Activated CD8-positive, alpha-beta T cell treated with anti-CD3 and anti-CD28 coated beads for 36 hours (primary cell): ENCODE results near the gene NADSYN1. TPM values are rescaled to one million over a fixed set of nuclear protein-coding genes. Genes with fewer than 3 reads are reported as not detected.

Experiments
- ATAC-seq: fragments of 200-7000 bp; cut with Tn5 transposase; one replicate; pipeline ENCODE4 v1.10.0; 2021; ENCODE audit warnings: mild to moderate bottlenecking, moderate library complexity
- CTCF ChIA-PET: fragments of 350-600 bp; sonication (Branson Sonifier 250); formaldehyde crosslinking; loops from one replicate; lab custom pipeline; 2021; ENCODE audit warnings: antibody characterized with exemption; lab: Charles Lee
- POLR2A ChIA-PET: fragments of 350-600 bp; sonication (Branson Sonifier 250); formaldehyde crosslinking; loops from one replicate; lab custom pipeline; 2021; ENCODE audit warnings: antibody characterized with exemption; lab: Charles Lee
- DNase-seq: peaks from one replicate; pipeline ENCODE4 v3.0.0-alpha.2; 2020
- H3K27ac Mint-ChIP-seq: one replicate; pipeline ENCODE4 v1.8.0; 2021; ENCODE audit warnings: mild to moderate bottlenecking, mixed read lengths
- H3K27me3 Mint-ChIP-seq: one replicate; pipeline ENCODE4 v1.8.0; 2021; ENCODE audit warnings: mixed read lengths
- H3K36me3 Mint-ChIP-seq: one replicate; pipeline ENCODE4 v1.8.0; 2021; ENCODE audit warnings: low read depth, mixed read lengths
- H3K4me1 Mint-ChIP-seq: one replicate; pipeline ENCODE4 v1.8.0; 2021; ENCODE audit warnings: low read depth, mixed read lengths
- H3K4me3 Mint-ChIP-seq: one replicate; pipeline ENCODE4 v1.8.0; 2021; ENCODE audit warnings: mild to moderate bottlenecking, moderate library complexity, mixed read lengths
- H3K9me3 Mint-ChIP-seq: one replicate; pipeline ENCODE4 v1.8.0; 2021; ENCODE audit warnings: mixed read lengths
- intact Hi-C: fragments of 100-400 bp; cut with micrococcal nuclease; formaldehyde crosslinking; loops from one replicate; pipeline ENCODE4 v1.10.0; 2022
- total RNA-seq, 2 experiments: library from RNA; stranded (reverse); gene quantifications; one replicate each; pipeline ENCODE4 v1.2.3, GENCODE V29; 2021
- TF ChIP-seq, protein P1 (sequence below): fragments of 200-600 bp; IDR thresholded peaks from one replicate; pipeline ENCODE4 v1.8.0; 2022; ENCODE audit warnings: antibody characterized with exemption, mild to moderate bottlenecking

NADSYN1 gene
- total RNA-seq, 2 experiments from 2014 or later, result 115 to 117 TPM

DNA sequence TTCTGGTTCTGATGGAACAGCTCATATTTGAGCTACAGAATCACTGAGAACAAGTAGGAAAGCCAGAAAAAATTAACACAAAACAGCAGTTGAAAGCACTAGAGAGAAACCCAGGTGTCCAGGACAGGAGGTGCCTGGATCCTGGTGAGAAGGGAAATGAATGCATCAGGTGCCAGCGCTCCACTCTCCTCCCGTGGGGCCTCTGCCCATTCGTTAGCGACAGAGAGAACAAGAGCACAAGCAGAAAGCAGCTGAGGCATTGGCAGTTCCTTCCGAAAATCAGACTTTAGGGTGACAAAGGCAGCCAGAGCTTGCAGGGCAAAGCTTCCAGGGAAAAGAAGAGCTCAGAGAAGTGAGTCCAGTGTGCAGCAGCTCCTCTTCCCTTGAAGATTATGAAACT is 54.1 kb downstream of the NADSYN1 start:
- ChIA-PET POLR2A (no interaction called here), CTCF (no interaction called here)
- no peaks in the 10 kb centered on the region for H3K4me1 Mint-ChIP-seq
- H3K27me3 Mint-ChIP-seq, result no peaks in the 10 kb centered on the region
- H3K4me3 Mint-ChIP-seq, result no peak overlapping the region
- no peak for ATAC-seq
- H3K9me3 Mint-ChIP-seq, result peaks cover 43% of the 10 kb centered on the region
- H3K36me3 Mint-ChIP-seq, result peaks cover 33% of the 10 kb centered on the region
- intact Hi-C loops, result no loop called here
- TF ChIP-seq, protein P1, sequence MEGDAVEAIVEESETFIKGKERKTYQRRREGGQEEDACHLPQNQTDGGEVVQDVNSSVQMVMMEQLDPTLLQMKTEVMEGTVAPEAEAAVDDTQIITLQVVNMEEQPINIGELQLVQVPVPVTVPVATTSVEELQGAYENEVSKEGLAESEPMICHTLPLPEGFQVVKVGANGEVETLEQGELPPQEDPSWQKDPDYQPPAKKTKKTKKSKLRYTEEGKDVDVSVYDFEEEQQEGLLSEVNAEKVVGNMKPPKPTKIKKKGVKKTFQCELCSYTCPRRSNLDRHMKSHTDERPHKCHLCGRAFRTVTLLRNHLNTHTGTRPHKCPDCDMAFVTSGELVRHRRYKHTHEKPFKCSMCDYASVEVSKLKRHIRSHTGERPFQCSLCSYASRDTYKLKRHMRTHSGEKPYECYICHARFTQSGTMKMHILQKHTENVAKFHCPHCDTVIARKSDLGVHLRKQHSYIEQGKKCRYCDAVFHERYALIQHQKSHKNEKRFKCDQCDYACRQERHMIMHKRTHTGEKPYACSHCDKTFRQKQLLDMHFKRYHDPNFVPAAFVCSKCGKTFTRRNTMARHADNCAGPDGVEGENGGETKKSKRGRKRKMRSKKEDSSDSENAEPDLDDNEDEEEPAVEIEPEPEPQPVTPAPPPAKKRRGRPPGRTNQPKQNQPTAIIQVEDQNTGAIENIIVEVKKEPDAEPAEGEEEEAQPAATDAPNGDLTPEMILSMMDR, result no peak
- no peak for DNase-seq
- no peak overlapping the region for H3K27ac Mint-ChIP-seq

DNA sequence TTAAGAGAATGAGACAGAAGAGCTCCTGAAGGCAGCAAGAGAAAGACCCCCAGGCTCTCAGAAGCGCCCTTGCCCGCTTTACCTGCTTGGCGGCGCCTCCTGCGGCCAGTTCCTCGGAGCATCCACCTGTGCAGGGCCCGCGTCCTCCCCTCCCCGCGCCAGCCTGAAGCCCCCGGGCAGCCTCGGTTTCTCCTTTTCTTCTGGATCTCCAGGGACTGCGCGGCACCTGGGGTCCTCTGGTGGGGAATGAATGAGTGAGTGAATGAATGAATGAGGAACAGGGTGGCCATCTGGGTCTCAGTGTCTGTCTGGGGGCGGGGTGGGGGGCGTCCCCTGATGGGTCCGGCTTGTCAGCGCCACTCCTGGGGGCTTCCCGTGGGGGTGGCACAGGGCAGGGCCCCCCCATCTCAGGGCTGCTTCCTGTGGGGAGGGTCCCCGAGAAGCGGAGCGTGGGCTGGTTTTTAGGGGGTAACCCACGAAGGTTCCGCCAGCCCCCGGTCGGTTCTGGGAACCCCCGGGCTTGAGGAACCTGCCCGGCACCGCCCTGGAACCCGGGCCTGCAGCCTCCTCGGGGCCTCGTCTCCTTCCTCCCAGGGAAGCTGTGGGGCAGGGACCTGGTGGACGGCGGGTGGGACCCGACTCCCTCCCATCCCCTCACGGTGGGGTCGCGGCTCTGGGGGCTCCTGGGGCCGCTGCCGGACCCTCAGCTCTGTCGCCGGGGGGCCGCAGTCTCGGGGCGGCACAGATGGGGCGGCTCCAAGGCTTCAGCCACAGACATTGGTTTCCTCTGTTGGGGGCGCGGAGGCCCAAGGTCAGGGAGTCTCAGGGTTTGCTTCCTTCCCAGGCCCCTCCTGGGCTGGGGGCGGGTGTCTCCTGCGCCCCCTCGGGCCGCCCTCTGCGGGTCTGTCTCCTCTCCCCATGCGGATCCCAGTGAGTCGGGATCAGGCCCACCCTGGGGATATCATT is 65.8 kb downstream of the NADSYN1 start:
- no peak overlapping the region for H3K27ac Mint-ChIP-seq
- CTCF ChIA-PET, result no interaction called here

DNA sequence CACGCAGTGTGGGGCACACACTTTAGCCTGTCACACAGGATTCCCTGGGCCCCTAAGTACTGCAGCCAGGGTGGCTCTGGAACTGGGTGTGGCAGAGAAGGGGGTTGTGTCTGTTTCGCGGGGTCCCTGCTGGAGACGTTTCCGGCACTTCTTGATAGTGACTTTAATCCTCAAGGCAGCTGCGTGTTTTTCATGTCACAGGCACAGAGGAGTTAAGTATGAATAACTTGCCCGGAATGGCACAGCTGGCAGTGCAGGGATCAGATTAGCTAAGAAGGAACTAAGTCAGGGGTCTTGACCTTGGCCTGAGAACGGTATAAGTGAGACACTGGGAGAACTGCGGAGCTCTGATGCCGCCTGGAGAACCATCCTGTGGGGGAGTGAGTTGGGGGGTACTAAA is 66.5 kb downstream of the NADSYN1 start:
- Mint-ChIP-seq H3K27me3 (no peaks in the 10 kb centered on the region), H3K9me3 (peaks cover 5% of the 10 kb centered on the region), H3K36me3 (no peaks in the 10 kb centered on the region), H3K4me3 (no peak overlapping the region), H3K27ac (no peak overlapping the region), H3K4me1 (no peaks in the 10 kb centered on the region)
- TF ChIP-seq, protein P1, result no peak
- DNase-seq, result no peak
- intact Hi-C loops, result no loop called here
- CTCF ChIA-PET, result no interaction called here
- no peak for ATAC-seq
- POLR2A ChIA-PET, result no interaction called here

More for the DNA sequence above, 65.8 kb downstream of the NADSYN1 start:
- Mint-ChIP-seq H3K9me3 (peaks cover 5% of the 10 kb centered on the region), H3K4me1 (no peaks in the 10 kb centered on the region), H3K36me3 (no peaks in the 10 kb centered on the region), H3K27me3 (no peaks in the 10 kb centered on the region), H3K4me3 (no peak overlapping the region)
- DNase-seq, result no peak
- no peak for ATAC-seq
- POLR2A ChIA-PET, result no interaction called here
- TF ChIP-seq, protein P1, result no peak
- intact Hi-C loops, result no loop called here

DNA sequence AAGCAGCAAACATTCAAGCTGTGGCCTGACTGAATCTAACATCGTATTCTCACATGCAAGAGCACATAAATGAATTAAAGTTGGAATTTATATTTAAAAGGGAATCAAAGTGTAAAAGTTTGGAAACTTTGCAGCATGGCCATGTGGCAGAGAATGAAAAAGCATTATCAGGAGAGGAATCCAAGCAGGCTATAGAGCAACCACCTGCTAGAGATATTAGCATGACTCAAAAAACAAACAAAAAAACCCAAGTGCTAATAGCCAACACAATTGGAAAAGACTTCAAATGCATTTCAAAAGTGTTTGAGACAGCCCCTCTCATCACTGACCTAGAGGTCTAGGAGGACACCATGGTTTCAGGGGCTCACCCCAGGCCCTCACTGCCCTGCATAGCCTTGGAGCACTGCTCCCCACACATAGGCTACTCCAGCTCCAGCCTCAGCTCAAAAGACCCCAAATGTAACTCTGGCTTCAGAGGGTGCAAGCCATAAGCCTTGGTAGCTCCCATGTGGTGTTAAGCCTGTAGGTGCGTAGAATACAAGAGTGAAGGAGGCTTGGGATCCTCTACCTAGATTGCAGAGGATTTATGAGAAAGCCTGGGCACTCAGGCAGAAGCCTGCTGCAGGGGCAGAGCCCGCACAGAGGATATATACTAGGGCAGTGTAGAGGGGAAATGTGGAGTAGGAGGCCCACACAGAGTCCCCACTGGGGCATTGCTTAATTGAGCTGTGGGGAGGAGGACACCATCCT is 72.4 kb downstream of the NADSYN1 start:
- no peak for ATAC-seq
- no peaks in the 10 kb centered on the region for H3K36me3 Mint-ChIP-seq
- ChIA-PET POLR2A (no interaction called here), CTCF (no interaction called here)
- TF ChIP-seq, protein P1, result no peak
- peaks cover 14% of the 10 kb centered on the region for H3K27me3 Mint-ChIP-seq
- no peak overlapping the region for H3K27ac Mint-ChIP-seq
- peaks cover 5% of the 10 kb centered on the region for H3K9me3 Mint-ChIP-seq
- intact Hi-C loops, result no loop called here
- H3K4me1 Mint-ChIP-seq, result no peaks in the 10 kb centered on the region
- DNase-seq, result no peak
- no peak overlapping the region for H3K4me3 Mint-ChIP-seq
